HTR-8/SVneo (cell line): ENCODE data around the gene SPATA19.

Experiments
- DNase-seq: peaks from one replicate; pipeline ENCODE4 v3.0.0; 2011; ENCODE audit warnings: low spot score, mixed read lengths; ENCODE audit not compliant: insufficient read length
- FAIRE-seq: peaks from 2 replicates; lab custom pipeline; 2011; peaks lifted over from hg19 to GRCh38; lab: Jason Lieb, UNC

The SPATA19 gene

DNA sequence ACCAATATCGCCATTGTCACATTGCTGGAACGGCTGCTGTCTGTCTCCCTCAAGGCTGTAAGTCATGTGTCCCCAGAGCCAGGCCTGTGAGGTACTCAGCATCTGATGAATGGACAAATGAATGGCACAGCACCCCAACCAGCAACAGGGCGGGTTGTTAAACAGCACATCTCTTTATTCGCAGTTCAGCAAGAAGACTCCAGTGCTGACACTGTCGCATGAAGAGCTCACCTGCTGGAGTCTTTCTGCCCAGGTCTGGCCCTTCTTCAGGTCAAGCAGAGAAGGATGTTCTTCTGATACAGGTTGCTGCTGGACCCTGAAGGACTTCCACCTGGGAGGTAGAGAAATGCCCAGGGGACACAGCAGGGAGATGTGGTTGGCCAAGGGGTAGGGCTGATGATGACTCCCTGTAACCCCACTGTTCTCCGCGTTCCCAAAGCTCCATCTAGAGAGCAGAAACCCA, 4.8 kb downstream of the SPATA19 start:
- FAIRE-seq (no peak), DNase-seq (no peak)

DNA sequence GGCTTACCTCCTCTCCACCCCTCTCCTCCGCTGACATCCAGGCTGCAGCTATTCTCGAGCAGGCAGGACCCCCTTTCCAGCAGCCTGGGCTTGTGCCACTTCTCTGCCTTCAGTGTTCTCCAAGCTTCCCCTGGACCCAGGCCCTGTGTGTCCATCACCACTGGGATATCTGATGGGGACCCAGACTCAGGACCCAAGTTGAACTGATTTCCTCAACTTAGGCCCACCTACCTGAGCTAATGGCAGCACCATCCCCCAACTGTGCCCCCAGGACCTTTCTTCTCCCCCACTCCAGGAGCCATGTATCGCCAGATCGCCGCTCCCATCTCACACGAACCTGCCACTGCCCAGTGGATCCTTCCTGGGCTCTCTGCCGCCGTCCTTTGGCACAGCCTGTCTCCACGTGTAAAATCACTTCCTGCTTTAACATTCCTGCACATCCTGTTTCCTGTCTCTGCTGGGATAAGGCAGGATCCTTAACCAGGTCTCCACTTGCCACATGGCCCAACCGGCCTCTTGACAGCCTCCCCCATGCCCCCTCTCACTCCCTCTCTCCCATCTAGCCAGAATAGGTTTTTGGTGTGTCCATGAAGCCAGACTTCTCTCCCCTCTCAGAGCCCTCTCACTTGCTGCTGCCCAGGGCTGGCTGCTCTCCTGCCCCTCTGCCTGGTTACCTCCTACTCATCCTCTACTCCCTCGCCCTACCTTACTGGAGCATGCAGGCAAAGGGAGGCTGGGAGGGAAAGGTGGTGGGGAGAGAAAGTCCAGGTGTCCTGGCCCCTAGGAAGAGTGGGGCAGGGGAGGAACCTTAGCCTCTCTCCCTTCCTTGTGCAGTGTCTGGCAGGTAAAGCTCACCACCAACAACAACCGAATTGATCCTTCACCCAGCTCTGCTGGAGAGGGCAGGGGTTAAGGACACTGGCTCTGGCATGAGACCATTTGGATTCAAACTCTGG, 9.4 kb downstream of the SPATA19 start:
- no peak for DNase-seq
- no peak for FAIRE-seq

DNA sequence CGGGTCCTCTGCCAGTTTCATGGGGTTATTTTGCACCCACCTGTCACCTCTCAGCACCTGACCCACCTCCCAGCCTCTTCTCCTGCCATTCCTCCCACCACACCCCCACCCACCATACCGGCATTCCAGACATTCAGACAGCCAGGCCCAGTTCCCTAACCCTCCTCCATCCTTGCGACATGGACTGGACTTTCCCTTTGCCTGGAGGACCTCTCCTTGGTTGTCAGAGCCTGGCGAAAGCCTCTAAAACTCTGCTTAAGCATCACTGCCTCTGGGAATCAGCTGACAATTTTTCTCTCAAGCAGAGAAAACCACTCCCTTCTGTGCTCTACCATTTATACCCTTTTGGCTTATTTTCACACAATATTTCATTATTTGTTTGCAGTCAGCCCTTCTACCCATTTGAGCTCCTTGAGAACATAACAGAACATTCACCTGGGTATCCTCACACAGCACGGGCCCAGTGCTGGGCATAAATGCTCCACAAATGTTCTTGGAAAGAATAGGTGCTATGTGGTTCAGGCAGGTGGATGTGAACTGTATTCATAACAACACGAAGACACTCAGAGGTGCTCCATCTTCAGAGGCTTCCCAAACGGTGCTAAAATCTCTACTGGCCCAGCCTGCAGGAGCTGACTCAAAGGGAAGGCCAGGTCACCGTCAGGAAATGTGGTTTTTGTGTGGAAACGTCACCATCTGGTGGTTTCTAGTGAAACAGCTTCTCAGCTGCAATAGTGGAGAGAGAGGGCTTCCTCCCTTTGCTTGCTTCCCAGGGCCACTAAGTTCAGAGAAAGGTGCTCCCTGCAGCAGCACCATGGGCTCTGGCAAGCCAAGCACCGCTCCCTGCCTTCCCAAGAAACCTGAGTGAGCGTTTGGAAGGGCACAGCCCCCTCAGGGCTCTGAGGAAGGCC, 10.4 kb downstream of the SPATA19 start:
- DNase-seq, result peak; percentile 42
- no peak for FAIRE-seq

DNA sequence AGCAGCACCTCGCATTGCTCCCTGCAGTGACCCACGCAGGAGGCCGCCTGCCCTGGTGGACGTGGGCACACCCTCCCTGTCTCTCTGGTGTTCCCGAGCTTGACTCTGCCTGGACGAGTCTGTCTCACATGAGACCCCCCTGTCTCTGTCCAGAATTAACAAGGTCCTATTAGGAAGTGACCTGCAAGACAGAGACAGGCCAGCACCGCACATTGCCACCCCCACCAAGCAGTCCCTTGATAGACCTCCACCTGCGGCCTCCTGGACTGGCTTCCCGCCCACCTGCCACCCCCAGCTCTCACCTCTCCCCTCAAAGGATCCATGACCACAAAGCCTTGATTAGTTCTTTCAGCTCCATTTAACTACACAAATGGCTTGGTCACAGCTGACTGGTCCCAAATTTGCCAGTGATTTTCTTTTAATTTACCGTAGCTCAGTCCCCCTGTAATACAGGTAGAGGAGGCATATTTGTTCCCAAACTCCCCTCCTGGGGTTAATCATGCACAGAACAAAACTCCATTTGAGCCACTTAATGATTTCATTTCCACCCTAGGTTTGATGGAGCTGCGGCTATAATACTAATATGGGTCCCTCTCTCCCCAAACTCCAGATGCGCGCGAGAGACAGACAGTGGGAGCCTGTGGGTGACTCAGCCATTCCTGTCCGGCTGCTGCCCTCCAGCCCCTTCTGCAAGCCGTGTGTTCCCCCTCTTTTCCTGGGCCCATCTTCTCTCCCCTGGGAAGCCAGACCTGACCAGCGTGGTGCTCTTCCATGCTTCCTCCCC, 11.2 kb downstream of the SPATA19 start:
- FAIRE-seq, result no peak
- no peak for DNase-seq

DNA sequence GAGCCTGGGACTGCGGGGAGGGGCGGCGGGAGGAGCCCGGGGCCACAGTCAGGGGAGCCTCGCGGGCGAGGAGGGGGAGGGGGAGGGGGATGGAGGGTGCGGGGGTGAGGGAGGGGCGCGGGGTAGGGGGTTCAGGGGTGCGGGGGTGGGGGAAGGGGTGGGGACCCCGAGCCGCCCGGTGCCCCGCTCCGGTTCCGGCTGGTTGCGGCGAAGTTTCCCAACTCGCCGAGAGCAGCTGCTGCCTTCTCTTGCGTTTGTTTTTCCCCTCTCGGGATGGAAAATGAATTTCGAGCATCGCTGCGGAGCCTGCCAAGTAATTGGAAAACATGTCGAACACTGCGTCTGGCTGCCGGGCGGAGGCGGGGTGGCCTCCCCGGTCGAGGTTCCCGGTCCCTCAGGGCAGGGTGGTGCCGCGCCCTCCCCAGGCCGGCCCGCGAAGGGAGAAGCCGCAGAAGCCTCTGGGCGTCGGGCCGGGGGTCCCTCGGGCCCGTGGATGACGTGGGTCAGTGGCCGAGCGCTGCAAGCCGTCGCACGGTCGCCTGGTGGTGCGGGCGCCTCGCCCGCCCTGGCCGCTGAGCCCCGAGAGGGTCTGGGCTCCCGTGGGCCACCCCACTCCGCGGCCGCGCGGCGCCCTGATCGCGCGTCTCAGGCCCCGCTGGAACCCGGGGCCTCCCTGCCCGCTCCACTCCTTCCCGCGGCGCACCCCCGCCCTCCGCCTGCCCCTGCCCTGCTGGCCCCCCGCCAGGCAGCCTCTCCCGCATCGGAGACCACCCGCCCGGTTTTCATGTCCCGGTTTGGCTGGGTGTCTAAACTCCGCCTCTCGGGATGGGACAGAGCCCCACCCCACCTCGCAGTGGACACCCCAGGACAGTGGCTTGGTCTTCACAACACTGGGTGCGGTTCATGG, 12.1 kb downstream of the SPATA19 start:
- FAIRE-seq, result no peak
- DNase-seq, result no peak

DNA sequence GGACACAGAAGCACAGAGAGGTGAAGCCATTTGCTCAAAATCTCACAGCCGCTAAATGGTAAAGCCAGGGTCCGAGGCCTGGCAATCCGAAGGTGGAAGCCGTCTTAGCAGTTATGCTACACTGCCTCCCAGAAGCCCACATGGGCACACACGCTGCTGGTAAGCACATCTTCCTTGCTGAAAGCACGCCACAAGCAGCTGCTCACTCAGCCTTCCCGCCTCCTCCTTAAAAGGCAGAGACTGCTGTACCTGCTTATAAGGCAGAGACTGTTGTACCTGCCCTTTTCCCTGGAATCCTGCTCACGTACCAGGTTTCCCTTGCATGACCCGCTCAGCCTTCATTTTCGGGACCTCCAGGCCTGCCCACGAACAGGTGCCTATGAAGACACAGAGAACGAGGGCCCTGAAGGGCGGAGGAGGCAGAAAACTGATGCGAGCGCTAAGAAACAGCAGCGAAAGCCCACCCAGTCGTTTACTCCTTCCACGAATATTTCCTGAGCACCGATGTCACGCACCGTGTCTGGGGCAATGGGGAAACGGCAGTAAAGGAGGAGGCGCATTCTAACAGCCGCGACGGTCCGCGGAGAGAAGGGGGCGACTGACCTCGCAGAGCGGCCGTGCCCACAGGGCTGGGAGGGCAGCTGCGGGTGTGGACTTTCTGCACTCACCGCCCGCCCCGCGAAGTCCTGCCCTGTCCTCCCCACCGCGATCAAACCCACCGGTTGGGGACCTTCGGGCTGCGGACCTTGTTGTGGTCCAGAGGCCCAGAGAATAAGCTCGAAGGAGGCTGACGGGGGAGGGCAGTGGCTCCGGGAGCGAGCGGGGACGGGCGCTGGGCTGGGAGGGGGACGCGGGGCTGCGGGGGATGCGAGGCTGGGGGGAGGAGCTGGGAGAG, 13.0 kb downstream of the SPATA19 start:
- no peak for FAIRE-seq

DNA sequence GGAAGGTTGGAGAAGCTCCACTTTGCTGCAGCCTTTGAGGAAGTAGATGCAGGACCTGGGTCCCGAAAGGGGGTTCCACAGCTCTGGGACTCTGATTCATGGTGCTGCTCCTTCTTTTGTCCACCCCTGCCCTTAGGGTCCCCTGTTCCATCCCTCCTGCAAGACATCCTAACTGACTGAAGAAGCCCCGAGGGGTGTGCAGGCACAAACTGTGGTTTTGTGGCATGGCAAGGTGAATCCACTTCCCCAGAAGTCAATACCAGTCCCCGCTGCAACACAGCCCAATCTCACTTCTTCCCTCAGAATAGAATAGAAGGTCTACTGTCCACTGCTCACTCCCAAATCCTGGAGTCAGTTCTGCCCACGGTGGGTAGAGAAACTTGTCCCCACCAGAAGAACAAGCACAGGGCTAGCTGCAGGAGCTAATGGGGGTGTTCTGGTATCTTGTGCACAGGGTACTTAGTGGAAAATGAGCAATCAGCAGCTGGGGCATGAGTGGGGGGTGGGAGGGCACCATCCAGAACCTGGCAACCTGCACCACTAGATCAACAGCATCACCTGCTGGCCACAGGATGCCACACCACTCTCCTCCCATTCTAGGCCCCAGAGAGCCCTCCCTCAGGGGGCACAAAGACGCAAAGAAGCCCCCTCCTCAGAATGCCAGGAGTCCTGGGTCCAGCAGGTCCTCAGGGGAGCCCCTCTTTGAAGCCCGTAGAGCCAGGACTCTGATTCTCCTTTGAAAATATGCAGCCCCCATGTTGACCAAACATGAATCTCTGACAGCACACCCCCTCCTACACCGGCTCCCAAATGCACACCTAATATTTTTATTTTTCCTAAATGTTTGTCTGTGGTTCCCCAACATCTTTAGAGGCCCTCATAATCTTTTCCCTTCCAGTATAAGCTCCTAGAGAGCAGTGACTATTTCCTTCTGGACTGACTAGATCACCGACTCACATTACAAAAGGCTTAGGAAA, 14.1 kb downstream of the SPATA19 start:
- FAIRE-seq (no peak), DNase-seq (no peak)

More for the DNA sequence above, 13.0 kb downstream of the SPATA19 start:
- no peak for DNase-seq

DNA sequence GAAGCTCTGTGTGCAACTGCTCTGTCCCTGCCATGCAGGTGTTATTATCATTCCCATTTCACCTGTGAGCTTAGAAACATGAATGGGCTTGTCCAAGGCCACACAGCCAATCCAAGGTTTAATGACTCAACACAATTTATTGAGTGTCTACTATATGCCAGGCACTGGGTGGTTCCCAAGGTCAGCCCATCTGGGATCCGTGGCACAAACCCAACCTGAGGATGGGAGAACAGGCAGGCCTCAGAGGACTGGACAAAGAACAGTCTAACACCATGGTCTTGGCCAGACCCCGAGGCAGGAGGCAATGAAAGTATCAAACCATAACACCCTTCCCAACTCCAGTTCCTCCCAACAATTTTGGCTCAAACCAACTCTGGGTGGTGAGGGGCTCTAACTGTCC, 15.7 kb downstream of the SPATA19 start:
- DNase-seq, result no peak
- no peak for FAIRE-seq

DNA sequence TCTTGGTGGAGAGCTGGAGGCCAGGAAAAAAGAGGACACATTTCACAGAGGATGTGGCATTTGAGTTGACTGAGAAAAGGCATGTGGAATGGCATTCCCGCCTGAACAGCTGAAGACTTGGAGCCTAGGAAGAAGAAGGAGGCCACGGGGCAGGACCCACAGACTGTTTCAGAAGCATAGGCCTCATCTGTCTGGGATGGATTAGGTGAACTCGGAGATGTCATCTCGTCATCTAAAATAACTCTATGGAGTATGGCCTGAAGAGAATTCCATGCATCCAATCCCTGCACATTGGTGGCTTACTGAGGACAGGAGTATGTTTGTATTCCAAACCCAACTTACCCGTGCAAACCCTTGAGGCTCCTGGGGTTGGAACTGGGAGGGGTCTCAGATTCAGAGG, 16.4 kb downstream of the SPATA19 start:
- FAIRE-seq, result no peak
- no peak for DNase-seq

DNA sequence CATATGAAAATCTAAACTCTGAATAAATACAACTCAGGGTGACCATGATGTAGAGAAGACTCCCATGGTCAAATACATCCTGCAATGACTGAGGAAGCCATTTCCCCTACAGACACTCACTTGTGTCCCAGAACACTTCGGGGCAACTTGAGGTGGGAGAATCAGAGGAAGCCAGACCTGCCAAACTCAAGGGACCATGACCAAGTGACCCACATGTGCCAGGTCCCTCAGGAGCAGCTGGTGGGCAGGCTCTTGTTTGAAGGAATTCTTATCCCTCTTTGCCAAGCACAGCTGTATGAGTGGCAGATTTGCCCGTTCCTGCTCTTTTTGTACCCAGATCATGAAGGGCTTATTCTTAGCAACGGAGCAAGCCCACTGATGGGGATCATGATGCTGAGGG, 17.8 kb downstream of the SPATA19 start:
- DNase-seq (no peak), FAIRE-seq (no peak)

DNA sequence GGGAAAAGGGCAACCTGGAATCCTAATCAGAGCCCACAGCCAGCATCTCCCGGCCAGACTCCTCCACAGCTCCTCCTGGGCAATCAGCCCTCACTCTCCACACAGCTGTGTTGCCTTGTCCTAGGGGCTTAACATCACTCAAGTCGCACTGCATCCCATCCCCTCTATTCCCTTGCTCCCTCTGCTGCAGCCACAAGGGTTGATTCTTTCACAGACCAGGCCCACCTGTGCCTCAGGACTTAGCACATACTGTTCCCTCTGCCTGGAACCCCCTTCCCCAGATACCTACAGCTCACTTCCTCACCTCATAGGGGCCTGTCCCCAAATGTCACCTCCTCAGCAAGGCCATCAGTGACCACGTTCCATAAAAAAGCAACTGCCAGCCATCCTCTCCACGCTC, 18.4 kb downstream of the SPATA19 start:
- no peak for DNase-seq
- no peak for FAIRE-seq

DNA sequence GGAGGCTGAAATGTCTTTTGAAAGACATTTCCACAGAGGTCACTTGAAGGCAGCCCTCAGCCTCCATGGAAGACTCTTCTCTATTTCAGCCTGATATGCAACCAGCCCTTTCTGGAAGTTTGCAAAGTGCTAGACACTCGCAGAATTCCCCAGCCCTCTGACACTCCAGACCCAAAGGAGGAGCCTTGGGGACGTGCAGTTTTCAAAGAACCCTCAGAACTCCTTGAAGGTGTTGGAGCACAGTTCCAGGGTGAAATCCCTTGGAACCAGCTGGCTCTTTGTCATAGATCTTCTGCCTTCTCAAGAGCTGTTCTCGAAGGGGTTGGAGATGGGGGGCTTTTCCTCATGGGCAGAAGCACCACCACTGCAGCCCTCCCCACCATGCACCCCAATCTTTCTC, 19.6 kb downstream of the SPATA19 start:
- no peak for DNase-seq
- FAIRE-seq, result no peak

DNA sequence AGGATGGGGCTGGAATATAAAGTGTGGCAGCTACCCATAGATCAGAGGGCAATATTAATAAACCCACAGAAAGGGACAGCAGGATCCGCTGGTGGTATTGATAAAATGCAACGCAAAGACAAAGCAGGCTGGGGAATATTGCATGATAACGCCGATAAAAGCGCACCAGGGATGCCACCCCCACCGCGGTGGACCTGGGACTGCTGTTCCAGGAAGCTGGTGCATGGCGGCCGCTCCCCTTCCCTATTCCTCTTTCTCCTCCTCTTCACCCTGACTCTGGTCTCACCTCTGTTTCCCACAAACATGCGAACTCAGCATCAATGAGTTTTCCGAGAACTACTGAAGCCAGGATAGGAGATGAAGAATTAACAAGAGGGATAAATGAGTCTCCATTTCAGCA, 20.2 kb downstream of the SPATA19 start:
- DNase-seq, result no peak
- no peak for FAIRE-seq

DNA sequence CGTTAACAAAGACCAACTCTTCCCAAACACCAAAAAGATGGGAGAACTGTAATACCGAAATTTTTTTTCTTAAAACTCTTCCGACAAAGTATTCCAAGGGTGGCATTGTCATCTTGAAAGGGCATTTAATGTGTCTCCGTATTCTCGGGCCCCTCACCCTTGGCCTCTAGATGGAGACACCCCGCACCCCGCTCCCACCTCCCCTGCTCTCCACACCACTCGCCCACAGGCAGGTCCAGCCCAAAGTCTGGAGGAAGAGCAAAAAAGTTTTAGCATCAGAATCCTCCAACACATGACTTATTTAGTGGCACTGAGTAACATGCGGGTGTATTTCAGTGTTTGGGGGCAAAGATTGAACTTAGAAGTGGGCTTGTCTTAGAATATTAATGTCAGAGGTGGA, 20.7 kb downstream of the SPATA19 start:
- FAIRE-seq, result no peak
- no peak for DNase-seq

DNA sequence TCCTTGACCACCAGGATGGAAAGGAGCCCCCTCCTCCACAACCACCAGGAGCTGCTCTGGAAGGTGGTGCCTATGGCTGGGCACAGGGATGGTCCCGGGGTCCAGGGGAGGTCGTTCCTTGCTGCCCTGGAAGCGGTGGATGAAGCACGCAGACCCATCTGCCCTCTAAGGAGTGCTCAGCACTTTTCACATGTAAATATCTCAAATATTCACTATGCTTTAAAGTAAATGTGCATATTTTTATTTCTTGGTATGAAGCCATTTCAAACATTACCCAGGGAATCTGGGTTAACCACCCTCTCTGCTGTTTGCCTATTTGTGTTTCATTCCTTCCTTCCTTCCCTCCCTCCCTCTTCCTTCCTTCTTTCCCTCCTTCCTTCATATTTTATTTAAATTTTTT, 21.7 kb downstream of the SPATA19 start:
- FAIRE-seq (no peak), DNase-seq (no peak)

DNA sequence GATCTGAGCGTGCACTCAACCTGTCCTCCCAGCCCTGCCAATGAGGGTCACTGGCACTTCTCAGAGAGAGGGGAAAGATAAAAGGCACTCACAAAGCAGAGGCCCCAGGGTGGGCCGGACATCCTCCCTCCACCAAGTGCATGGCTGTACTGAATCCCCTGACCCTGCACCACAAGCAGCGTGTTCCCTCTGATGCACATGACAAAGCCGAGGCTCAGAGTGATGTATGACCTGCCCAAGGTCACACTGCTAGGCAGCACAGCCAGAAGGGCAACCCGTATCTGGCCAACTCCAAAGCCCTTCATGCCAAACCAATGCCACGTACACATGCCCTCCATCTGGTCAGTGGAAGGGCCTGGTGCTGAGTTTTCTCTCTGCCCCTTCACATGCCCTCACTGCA, 22.1 kb downstream of the SPATA19 start:
- FAIRE-seq (no peak), DNase-seq (no peak)

DNA sequence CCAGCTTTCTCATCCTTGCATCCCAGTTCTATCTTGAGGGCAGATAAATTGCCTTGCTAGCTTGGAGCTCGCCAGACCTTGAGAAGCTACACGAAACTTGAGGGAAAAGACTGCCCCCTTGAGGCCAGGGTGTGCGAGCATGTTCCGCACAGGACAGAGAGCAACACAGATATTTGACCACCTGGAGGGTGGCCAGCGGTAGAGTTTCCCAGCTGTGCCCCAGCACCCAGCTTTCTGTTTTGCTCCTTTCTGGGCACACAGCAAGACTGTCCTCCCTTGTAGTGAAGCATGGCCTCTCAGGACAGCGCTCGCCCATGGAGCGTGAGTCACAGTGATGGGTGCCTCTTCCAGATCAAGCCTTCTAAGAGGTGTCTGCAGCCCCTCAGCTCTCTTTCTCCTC, 23.5 kb downstream of the SPATA19 start:
- DNase-seq, result peak; percentile 33
- FAIRE-seq, result no peak
